GM19467 (cell line): Measurements from ENCODE around the gene CHEK1.

Experiments used
- ATAC-seq: cut with Tn5 transposase; IDR thresholded peaks from one replicate; pipeline ENCODE4 v1.9.1; 2021; ENCODE audit warnings: mild to moderate bottlenecking, moderate library complexity; ENCODE audit not compliant: unreplicated experiment

The CHEK1 gene

DNA sequence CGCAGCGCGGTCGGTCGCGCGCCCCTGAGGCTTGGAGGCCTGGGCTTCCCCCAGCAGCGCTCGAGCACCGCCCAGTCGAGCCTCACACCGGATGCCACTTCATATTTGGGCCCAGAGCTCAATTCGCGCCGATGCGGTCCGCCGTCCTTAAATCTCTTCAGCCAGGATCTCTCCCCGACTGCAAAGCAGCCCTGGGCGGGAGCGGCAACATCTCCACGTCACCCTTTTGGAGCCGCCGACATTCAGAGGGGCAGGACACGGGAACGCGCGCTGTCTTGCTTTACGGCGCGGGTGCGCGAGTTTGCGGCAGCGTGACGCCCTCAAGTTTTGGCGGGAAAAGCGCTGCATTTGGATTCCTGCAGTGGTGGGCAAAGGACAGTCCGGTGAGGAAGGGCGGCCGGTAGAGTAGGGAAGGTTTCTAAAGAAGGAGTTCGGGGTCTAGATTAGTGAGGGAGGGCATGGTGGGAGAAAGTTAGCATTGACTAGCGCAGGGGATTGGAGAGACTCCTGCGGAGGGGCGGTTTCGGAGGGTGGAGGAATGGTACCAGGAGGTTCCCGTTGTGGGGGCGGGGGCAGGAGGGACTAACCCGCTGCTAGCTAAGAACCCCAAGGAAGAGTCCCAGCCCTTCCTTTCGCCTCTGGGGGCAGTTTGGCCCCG is 796 bp downstream of the CHEK1 start:
- ATAC-seq, result peak; percentile 83

DNA sequence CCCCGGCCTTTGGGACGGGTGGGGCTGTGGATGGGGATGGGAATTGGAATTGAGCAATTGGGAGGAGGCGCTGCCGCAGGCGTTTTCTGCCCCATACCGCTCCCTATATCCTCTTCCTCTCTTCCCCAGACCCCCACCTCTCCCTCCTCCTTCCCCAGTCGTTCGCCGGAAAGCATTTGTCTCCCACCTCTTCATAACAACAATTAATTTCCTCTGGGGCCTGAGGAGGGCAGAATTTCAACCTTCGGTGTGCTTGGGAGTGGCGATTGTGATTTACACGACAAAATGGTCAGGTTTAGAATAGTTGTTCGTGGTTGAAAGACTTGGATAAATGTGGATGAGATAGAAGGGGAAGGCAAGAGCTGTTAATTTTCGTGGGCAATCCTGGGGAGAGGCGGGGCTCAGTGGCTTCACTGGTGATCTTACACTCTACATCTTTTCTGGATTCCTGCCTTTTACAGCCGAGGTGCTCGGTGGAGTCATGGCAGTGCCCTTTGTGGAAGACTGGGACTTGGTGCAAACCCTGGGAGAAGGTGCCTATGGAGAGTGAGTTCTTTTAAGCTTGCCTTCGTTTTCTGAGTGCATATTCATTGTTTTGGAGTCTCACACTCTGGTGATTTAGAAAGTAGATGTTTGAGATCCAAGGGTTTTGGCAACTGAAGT is 1.5 kb downstream of the CHEK1 start:
- ATAC-seq, result peak; percentile 35

DNA sequence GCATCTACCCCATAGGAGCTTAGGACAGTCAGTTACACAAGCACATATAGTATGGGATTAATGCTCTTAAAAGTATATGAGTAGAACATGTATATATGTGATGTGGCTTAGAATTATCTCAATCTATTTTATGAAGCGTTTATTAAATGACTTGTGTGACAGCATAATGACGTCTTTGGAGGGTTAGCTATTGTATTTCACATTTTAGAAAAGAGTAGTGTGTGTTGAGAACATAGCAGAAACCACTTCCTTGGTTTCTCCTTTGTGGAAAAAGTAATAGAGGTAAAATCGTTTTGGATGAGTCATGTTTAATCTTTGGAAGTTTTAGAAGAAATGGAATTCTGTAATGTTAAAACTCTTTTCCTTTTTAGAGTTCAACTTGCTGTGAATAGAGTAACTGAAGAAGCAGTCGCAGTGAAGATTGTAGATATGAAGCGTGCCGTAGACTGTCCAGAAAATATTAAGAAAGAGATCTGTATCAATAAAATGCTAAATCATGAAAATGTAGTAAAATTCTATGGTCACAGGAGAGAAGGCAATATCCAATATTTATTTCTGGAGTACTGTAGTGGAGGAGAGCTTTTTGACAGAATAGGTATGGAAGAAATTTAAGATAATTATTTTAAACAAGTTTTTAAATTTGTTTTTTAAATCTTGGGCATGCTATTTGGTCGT is 2.4 kb downstream of the CHEK1 start:
- ATAC-seq, result no peak

DNA sequence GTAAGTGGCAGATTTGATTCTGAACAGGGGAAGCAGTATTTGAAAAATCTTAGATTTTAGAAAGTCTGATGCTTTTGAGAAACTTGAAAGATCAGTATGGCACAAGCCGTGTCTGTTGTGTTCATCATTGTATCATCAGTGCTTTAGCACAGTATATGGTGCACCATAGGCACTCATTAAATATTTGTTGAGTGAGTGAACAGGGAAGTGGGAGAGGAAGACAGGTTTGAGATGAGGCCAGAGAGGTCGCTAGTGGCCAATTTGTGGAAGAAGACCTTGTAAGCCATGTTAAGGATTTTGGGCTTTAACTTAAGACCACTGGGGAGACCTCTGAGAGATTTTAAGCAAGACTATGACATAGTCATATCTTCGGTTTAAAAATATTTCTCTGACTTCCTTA is 12.9 kb downstream of the CHEK1 start:
- ATAC-seq, result no peak

DNA sequence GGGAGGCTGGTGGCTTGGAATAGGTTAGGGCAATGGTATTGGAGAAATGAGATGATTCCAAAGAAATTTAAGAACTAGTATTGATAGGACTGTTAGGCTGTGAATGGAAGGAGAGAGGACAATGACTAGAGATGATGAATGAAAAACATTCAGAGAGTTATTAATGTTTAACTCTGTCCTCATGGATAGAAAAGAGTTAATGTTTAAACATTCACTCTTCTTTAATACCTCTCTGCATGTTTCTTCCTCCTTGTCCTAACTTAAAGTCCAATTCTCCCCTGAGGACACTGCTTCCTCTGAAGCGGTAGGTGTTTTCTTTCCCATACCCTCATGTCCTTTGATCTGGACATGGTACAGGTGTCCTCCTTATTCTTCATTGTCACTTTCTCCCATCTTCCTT is 13.4 kb downstream of the CHEK1 start:
- no peak for ATAC-seq

DNA sequence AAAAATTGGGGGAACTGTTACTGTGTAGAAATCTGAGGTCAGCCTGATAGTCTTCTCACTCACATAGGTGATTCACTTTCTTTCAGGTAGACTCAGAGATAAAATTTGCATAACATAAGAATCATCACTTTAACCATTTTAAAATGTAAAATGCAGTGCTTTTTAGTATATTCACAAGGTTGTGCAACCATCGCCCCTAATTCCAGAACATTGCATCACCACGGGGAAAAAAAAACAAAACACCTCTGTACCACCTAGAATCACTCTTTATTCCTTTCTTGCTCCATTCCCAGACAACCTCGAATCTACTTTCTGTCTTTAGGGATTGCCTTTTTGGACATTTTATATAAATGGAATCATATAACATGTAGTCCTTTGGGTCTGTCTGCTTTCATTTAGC is 20.9 kb downstream of the CHEK1 start:
- ATAC-seq, result no peak

DNA sequence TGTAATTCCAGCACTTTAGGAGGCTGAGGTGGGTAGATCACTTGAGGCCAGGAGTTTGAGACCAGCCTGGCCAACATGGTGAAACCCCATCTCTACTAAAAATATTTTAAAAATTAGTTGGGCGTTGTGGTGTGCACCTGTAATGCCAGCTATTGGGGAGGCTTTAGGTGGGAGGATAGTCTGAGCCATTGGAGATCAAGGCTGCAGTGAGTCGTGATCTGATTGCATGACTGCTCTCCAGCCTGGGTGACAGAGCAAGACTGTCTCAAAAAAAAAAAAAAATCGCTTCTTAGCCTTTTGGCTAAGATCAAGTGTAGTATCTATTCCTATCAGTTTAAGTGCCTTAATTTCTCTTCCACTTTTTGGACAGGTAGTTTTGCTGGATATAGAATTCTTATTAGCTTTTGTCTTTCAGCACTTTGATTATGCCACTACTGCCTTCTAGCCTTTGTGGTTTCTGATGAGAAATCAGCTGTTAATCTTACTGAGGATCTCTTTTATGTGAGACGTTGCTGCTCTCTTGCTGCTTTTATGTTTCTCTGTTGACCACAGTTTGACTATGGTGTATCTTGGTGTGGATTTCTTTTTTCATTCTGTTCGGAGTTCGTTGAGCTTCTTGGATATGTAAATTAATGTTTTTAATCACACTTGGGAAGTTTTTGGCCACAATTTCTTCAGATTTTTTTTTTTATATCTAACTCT is 24.7 kb downstream of the CHEK1 start:
- ATAC-seq, result no peak

DNA sequence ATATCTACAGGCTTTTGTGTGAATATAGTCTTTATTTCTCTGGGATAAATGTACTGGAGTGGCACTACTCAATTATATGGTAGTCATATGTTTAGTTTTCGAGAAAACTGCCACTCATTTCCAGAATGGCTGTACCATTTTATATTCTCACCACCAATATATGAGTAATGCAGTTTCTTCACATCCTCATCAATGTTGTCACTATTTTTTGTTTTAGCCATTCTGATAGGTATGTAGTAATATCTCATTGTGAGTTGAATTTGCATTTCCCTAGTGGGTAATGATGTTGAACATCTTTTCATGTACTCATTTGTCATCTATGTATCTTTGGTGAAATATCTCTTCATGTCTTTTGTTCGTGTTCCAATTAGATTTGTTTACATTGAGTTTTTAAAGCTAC is 37.7 kb downstream of the CHEK1 start:
- no peak for ATAC-seq

DNA sequence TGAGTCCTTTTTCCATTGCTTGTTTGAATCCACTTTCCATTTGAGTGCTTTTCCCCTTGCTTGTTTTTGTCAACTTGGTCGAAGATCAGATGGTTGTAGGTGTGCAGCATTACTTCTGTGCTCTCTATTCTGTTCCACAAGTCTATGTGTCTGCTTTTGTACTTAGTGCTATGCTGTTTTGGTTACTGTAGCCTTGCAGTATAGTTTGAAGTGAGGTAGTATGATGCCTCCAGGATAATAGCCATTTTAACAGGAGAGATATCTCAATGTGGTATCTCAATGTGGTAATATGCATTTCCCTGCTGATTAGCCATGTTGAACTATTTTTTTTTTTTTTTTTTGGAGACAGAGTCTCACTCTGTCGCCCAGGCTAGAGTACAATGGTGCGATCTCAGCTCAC is 38.9 kb downstream of the CHEK1 start:
- ATAC-seq, result no peak

DNA sequence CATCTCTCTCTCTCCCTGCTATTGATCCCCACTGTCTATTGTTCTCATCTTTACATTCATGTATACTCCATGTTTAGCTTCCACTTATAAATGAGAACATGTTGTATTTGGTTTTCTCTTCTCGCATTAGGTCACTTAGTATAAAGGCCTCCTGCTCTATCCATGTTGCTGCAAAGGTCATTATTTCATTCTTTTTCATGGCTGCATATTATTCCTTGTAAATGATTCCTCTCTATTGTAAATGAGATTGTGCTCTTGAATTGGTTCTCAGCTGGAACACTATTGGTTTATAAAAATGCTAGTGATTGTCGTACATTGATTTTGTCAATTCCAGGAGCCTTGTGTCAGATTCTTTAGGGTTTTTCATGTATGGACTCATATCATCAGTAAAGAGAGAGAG is 42.2 kb downstream of the CHEK1 start:
- no peak for ATAC-seq

DNA sequence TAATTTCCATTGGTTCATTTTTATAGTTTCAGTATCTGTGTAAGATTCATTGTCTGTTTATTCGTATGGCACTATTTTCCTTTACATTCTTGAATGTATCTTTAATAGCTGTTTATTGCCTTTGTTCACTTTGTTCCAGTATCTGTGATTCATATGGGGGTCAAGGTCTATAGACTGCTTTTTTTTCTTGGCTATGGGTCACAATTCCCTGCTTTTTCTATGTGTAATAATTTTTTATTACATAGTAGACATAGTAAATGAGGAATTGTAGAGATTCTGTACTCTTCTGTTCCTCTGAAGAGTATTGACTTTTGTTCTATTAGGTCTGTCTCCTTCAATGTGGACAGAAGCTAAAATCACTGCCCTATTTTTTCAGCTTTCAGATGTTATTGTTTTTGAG is 45.2 kb downstream of the CHEK1 start:
- no peak for ATAC-seq

DNA sequence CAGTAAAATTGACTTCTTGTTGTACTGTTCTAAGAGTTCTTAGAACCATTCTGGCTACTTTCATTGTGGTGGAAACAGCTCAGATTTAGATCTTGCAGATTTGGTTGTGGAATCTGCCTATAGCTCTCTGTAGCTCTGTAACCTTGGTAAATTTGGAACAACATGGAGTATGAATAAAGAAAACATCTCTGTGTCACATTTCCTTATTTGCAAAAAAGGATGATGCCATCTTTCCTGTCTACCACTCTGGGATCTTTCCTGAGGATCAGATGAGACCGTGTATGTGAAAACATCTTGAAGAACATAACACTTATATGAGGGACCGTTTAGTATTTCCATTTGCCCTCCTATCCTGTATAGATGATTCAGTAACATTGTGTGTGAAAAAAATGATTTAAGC is 46.6 kb downstream of the CHEK1 start:
- no peak for ATAC-seq

DNA sequence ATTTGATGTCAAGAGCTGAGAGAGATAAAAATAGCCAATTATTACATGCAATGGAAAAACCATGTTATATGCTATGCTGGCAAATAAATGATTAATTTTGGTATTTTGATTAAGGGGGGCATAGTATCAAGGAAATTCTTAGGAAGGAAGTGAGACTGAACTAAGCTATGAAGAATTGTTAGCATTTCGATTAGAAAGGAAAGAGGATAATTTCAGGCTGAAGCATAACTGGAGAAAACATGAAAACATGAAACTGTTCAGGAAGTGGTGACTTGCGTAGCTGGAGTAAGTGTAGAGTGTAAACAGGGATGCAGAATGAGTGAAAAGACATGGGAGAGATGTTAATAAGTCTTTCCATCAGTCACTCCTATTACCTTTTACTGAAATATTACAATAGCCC is 49.2 kb downstream of the CHEK1 start:
- ATAC-seq, result no peak

DNA sequence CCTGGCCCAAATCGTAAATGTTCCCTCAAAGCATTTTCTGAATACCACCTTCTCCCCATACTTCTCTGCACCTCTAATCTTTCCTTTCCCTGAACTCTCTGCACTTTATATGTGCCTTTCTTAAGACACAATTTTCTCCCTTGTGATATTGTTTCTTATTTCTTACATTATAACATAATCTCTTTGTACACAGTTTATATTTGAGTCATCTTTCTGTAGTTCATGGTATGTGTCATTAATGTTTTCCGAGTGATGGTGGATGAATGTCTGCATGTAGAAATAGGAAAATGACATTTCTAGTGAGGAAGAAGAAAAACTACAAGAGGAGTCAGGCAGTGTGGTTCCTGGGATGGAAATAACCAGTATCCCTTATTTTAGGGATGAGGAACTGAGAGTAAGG is 50.2 kb downstream of the CHEK1 start:
- ATAC-seq, result no peak

DNA sequence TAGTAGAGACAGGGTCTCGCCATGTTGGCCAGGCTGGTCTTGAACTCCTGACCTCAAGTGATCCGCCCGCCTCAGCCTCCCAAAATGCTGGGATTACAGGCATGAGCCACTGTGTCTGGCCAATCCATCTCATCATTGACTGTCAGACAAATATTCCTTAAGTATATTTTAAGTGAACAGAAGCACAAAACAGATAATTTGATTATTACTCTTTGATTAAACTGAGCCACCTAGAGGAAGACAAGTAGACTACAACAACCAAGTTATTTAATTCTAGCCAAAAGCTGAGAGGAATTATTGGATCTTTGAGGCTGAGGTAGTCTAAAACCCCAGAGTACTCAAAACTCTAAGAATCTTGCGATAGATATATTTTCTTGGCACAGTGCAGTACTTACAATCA is 54.4 kb downstream of the CHEK1 start:
- ATAC-seq, result no peak

DNA sequence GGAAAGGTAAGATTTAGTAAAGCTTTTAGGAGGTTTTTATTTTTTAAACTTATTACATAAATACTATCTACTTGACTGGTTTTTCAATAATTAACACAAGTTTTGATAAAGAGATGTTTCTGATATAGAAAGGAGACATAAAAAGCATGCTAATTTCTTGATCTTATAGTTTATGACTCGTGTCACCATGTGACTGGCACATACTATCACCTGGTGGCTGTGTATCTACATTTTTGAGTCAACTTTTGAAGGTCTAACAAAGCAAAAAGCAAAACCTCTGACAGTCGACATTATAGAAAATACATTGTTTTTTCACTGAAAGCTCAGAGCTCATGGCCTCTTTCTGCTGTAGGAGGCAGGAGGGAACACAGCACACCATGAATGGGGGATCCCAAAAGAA is 54.9 kb downstream of the CHEK1 start:
- no peak for ATAC-seq

DNA sequence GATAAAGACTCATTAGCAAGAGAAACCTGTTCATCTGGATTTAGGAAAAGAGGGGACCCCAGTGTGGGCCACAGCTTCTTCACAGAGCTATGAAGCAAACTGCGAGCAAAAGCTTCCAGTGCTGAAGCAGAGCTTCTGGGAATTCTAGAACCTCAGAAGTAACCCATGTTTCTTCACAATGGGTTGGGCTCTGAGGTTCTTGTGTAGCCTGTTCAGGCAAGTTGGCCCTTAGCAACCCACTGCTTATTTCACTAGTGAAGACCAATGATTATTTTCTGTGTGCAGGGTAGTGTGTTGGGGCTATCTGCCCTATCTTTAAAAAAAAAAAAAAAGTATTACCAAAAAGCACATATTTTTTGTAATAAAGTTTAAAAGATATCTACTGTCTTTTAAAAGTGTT is 55.8 kb downstream of the CHEK1 start, which contains the start of gene ACRV1:
Gene ACRV1, minus strand, starts transcription at position 101 of the 400 bp plus-strand sequence. Its CDS starts 67 bp downstream, at position 34.
- ATAC-seq, result no peak

DNA sequence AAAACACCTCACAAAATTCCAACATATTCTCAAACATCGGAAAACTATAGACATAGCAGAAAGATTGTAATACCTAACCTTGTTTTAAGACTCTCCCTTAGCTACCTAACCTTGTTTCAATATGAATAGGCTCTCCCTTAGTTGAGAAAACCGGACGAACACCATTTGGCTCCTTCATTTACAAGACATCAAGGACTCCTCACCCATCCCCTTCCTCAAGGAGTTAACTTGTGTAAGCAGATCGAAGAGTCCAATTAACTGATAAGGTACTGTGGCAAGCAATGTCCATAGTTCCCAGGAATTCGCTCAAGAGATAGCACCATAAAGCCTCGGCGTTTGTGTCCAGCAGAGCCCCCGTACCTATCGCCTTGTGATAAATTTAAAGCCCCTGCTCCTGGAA is 60.3 kb downstream of the CHEK1 start:
- no peak for ATAC-seq

DNA sequence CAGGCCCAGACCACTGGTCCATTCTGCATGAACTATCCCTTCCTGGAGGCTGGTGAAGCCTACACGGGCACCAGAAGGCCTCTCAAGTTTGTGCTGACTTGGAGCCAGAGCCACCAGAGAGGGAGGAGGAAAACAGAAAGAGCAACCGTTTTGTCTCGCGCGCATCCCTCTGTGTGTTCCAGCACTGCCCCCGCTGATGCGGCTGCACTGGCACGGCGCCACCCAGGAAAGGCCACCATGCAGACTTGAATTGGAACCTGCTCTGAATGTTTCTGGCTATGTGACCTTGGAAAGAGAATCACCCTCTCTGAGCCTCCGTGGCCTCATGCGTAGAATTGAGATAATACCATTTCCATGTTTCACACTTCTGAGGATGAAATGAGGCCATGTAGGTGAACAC is 63.1 kb downstream of the CHEK1 start:
- ATAC-seq, result no peak

DNA sequence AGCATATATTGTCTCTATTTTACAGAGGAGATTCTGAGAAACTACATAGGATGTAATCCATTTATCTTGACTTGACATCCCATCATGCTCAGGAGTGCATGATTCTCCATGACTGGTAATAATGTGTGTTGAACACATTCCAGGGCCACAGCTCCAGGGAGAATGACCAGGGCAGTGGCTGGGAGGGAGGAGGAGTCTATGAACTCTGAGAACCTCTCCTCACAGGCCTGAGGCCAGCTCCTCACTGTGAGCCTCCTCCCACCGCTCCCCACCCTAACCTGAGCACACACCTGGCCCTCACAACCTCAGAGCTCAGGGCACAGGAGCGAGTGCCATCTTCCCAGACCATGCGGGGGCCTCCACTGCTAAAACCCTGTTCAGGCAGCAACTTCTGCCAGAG is 63.7 kb downstream of the CHEK1 start:
- ATAC-seq, result no peak

DNA sequence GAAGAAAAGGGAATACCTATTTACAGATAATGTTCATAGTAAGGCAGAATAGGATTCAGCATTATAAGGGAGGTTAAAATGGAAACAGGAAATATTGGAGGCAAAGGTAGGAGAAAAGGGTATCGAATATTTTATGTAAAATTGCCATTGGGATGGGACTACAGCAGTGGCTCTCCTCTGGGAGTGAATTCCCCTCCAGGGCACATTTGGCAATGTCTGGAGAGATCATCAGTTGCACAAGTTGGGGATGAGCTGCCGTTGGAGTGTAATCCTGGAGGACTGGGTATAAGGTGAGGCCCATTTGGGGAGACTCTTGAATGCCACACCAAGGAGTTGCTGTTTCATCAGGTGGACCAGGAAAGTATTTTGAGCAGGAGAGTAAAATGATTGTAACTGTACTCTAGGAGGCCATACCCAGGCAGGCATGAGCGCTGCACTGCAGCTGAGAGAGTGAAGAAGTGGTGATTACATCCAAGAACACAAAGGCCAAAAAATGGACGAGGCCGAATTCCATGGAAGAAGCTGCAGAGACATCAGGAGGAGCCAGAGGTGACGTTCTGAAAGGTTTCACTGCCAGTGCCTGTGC is 64.4 kb downstream of the CHEK1 start:
- ATAC-seq, result no peak
